DOHH2 (cell line): ENCODE measurements around the gene CACTIN.

Source experiments
- EZH2phosphoT487 ChIP-seq: fragments of 200-600 bp; sonication (generic); IDR thresholded peaks from 2 replicates; pipeline ENCODE4 v1.6.1; 2017; ENCODE audit warnings: borderline replicate concordance, mild to moderate bottlenecking, antibody characterized with exemption, low read length, moderate library complexity, mixed read lengths
- TF ChIP-seq, protein P1 (sequence below): fragments of 200-600 bp; sonication (generic); IDR thresholded peaks from one replicate; pipeline ENCODE4 v1.5.1; 2014; ENCODE audit warnings: antibody characterized with exemption, mild to moderate bottlenecking, low read depth, low read length; ENCODE audit not compliant: poor library complexity, severe bottlenecking

DNA sequence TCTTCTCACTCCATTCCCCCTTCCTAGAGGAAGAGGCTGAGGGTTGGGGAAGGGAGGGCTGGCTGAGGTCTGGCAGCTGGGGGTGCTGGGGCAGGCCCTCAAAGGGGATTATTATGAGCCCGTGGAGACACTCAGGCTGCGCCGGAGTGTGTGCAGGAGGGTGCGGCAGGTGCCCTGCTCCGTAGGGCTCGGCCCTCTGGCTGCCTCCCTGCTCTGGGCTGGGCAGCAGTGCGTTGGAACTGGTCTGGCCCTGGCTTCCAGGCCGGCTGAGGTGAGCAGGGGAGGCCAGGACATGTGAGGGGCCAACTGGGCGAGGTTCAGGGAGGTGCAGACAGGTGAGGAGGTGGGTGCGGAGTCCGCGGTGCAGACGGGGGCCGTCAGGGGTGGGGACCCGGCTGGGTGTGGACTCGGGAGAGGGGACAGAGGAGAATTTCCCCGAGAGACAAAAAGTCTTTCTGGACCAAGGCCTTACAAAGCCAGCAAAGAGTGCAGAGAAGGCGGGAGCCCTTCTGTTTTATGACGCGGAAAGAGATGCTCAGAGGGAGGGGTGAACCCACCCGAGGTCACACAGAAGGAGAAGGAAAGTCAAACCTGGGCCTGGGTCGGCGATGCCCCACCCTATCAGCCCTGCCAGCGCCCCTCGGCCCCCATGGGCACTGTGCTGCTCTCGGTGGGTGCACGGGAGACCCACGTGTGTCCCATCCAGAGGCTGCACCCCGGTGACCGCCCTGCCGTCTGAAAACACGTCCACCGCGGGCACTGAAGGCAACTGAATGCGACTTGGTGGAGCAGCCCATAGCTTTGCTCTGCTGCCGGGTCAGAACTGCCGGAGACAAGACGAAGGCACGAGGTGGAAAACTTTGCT lies 42.7 kb upstream of the CACTIN start:
- TF ChIP-seq, protein P1, sequence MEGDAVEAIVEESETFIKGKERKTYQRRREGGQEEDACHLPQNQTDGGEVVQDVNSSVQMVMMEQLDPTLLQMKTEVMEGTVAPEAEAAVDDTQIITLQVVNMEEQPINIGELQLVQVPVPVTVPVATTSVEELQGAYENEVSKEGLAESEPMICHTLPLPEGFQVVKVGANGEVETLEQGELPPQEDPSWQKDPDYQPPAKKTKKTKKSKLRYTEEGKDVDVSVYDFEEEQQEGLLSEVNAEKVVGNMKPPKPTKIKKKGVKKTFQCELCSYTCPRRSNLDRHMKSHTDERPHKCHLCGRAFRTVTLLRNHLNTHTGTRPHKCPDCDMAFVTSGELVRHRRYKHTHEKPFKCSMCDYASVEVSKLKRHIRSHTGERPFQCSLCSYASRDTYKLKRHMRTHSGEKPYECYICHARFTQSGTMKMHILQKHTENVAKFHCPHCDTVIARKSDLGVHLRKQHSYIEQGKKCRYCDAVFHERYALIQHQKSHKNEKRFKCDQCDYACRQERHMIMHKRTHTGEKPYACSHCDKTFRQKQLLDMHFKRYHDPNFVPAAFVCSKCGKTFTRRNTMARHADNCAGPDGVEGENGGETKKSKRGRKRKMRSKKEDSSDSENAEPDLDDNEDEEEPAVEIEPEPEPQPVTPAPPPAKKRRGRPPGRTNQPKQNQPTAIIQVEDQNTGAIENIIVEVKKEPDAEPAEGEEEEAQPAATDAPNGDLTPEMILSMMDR = no peak
- no peak for TF ChIP-seq EZH2phosphoT487
